NCI-H2107 treated with DMSO at 0.1 percent for 48 hours (cell line): ENCODE data around the gene GRM4.

ENCODE experiments used
- DNase-seq: peaks from one replicate; lab custom pipeline; 2025; ENCODE audit not compliant: unreplicated experiment; lab: John Stamatoyannopoulos, UW

Gene GRM4

DNA sequence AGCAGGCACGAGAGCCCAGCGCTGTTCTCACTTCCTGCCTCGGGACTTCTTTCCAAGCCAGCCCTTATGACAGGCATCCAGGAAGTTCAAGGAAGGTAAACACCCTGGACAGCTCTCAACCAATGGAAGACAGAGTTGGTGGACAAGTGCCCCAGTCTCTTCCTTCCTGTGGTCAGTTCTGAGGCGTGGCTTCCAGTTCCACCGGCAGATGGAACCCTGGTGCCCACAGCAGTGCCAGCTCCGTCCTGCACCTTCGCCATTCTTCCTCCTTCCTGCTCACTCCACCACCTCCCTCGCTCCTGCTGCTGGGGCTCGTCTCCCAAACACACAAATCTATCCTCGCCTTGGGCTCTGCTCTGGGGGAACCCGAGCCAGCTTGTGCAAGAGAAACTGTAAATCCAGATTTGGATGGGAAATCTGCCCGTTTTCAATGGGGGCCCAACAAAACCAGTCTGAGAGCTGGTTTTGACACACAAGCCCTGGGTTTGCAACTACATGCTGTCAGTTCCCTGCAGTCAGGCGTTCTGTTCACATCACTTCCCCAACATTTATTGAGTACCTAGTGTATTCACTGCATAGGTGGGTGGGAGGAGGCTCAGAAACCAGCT, 162.7 kb downstream of the GRM4 start:
- no peak for DNase-seq

DNA sequence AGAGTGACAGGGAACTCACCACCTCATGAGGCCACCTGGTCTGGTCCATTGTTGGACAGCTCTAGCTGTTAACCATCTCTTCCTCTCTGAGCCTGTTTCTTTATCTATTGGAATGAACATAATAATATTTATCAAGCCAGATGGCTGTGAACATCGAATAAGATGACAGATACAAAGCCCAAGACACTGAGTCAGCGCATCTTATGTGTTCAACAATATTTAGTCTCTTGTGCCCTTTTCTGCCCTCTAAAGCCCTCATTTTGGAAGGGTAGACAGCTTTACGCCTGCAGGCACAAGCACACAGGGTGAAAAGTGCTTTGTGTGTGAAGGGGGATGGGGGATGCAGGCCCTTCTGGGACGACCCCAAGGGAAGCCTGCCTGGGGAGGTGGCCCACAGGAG, 164.0 kb downstream of the GRM4 start:
- no peak for DNase-seq

DNA sequence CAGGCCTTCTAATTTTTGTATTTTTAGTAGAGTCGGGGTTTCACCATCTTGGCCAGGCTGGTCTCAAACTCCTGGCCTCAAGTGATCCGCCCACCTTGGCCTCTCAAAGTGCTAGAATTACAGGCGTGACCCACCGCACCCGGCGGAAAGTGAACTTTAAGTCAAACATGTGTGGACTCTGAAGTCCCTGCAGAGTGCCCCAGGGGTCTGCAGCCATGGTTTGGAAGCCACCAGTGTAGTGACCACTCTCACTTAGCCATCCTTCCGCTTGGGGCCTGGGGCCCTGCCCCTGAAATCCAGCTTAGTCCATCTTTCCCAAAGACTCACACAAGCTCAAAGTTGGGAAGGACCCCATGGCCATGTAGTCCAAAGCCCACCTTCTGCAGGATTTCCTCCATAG, 164.5 kb downstream of the GRM4 start:
- no peak for DNase-seq

DNA sequence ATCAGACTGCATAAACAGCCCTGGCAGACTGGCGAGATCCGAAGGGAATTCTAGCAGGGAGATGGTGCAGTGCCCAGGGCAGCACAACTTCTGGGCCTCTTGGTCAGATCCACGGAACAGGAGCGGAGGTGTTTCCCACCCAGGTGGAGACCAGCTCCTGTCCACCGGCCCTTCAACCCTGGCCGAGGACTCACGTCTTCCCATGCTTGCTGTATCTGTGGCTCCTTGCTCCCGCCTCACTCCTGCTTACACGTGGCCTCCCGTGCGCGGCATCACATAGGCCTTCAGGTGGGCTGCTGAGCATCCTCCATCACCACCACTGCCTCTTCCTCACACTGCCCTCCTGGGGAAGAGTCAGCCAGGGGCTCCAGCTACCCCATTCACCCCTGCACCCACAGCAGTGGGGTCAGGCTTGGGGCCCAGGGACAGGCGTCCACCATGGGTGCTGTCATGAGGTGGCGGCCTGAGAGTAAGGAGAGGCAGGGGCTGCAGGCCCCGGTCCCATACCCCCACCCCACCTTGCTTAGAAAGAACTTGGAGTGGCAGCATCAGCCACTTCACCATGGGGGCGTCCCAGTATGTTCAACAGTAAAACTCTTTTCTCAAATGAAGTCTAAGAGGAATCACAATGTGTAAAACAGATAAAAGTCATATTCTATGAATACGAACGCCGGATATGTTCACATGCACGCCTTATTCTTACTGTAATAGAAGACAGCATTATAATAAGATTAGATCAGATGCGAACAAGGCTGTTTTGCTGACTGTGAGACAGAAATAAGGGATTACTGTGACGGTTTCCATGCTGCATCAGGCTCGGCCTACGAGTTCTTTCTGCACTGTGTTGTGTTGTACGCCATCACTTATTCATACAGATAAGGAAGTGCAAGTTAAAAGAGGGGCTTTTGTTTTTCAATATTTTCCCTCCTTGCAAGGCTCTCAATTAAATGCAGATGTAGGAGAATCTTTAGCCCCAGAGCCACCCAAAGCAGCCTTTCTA, 165.4 kb downstream of the GRM4 start:
- no peak for DNase-seq

DNA sequence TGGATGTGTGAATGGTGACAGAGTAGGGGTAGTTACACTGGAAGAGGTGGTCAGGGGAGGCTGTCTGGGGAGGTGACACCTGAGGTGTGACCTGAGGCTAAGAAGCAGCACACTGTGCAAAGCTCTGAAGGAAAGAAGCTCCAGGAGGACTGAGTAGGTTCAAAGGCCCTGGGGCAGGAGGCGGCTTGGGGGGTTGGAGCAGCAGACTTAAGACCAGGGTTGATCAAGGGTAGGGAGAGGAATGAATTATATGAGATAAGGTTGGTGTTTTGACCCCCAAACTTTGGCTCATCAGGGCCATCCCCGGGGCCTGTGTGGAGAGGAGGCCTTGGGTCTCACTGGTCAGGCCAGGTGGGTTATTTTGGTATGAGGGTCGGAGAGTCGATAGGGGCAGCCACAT, 166.1 kb downstream of the GRM4 start:
- no peak for DNase-seq

DNA sequence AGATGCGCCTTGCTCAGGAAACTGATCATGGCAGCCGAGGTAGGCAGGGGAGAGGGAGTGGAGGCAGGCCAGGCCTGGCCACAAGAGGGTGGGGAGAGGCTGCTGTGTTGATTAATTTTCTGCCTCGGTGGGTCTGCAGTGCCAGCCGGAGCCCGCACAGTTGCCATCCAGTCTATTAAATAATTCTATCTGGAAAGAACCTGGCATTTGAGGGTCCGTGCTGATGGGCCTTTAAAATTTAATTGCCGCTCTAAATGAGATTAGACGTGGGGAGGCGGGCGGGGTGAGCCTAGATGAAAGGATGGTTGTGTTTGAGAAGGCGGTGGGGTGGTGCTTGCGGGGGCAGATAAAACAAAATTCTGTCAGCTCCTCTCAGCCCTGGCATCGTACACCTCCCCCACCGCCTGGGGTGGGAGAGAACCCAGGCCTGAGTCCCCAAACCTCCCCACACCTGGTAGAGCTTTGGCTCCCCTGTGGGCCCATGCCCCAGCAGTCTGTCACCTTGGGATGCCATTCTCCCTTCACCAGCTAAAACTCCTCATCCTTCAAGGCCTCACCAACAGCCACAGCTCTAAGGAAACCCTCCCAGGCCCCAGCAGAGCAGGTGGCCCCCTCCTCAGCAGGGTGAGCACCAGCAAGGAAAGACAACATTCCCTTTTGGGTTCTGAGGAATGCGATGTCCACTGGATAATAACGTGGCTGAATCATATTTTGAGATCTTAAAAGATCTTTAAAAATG, 167.3 kb downstream of the GRM4 start:
- no peak for DNase-seq

DNA sequence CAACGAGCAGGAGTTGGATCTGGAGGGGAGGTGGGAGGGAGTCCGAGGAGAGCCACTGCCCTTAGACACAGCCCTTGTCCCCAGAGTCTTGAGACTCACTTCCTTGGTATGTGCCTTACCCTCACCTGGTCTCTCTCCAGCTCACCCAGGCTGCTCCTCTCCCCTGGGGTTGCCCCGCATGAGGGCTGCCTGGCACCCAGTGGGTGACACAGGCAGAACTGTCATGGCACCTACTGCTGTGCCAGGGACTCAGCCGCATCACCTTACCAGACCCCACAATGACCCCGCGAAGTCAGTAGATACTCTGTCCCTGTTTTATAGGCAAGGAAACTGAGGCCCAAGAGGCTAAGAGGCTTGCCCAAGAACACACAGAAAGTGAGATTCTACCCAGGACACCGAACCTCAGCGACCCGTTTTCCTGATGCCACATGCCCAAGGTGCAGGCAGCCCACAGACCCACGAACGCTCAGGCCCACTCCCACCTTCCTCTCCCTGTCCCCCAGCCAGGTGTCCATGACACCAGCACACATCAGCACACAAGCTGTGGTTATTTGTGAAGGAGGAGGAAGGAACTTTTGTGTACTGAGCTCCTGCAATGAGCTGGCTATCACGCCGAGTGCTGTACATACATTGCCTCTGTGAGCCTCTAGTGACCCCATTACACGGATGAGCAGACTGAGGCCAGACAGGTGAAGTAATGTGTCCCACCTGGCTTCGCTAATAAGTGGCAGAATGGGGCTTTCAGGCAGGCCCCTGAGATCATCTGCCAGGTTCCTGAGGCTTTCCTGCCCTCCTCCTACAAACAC, 168.1 kb downstream of the GRM4 start:
- DNase-seq = no peak

DNA sequence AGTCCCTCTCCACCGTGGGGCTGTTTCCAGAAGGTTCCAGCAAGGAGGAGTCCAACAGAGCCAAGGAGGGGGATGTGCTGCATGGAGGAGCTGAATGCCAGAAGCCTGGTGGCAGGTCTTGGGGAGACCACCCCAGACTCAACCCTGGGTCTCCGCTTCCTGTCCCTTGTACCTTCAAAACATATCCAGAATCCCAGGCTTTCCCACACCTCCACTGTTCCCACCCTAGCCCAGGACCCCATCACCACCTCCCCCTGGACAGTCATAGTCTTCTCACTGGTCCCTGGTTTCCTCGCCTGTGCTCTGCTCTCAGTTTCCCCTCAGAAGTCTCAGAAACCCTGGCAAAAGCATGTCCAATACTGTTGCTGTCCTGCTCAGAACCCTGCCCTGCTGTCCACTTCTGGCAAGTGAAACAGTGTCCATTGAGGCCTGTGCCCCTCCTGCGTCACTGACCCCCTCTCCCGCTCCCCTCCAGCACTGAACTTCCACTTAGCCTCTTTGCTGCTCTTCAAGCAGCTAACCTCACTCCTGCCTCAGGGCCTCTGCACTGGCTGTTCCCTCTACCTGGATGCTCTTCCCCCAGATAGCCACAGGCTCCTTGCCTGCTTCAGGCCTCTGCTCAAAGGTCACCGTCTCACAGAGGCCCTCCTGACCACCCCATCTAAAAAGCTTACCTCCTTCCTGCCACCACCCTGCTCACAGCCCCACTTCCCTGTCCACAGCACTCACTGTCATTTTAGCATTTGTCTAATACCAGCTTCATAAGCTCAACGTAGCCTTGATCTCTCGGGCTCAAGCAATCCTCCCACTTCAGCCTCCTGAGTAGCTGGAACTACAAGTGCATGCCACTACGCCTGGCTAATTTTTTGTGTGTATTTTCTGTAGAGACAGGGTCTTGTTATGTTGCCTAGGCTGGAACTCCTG, 169.2 kb downstream of the GRM4 start:
- DNase-seq = no peak

DNA sequence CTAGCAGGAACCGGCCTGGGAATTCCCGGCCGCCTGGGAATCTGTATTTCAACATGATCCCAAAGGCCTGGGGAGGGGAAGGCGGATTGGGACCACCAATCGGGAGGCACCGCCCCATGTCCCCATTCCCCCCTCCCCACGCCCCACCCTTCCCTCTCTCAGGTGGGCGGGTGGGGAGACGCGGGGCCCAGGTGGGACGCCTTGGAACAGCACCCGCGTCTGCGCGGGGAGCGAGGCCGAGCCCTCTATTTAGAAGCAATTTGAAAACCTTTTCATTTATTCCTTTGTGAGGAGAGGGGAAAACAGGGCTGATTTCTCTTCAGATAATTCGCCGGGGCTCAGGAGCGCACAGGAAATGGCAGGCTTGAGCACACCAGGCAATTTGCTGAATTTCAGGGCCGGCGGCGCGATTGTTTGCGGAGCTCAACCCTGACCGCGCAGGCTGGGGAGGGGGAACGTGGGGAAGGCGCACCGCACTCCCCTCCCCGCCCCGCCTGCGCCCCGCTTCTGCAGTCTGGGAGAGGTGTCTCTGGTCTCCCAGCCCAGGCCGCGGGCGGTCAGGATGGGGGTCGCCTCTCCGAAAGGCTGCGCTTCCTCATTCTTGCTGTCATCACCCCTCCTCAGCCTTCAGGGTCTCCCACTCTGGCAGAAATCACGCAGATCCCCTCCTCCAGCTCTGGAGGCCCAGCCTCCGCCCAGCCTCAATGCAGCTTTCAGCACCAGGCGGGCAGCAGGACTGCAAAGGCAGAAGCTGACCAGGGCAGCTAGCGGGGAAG, 170.0 kb downstream of the GRM4 start:
- DNase-seq = no peak

DNA sequence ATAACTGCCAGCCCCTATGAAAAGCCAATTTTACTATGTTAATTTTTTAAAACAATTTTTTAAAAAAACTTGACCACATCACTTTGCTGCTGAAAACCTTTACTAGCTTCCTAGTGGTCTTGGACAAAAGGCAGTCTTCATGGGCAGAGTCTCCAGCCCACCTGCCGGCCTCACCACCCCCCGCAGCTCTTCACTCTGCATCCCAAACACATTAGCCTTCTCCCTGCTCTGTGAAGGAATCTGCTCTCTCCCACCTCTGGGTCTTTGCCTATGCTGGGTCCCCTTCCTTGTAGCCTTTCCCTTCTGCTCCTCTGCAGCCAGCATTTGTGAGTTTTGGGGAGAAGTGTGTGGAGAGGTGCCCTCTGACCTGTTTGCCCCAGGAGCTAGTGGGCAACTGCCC, 171.4 kb downstream of the GRM4 start:
- no peak for DNase-seq

DNA sequence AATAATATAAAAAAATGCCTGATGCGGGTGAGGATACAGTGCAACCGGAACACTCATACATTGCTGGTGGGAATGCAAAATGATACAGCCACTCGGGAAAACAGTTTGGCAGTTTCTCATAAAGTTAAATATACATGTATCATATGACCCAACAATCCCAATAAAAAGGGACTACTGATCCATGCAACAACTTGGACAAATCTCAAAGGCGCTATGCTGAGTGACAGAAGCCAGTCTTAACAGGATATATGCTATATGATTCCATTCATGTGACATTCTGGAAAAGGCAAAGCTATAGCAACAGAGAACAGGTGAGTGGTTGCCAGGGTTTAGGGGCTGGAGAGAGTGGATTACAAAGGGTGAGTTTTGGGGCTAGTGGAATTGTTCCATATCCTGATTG, 171.9 kb downstream of the GRM4 start:
- DNase-seq = peak; percentile 4

DNA sequence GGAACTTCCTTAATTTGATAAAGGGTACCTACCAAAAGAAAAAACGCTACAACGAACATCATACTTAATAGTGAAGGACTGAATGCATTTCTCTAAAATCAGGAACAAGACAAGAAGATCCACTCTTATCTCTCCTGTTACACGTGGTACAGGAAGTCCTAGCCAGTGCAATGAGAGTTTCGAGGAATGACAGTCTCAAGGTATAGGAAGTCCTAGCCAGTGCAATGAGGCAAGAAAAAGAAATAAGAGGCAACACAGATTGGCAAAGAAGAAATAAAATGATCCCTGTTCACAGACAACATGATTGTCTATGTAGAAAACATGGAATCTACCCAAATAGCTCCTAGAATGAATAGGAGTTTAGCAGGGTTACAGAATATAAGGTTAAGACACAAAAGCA, 174.3 kb downstream of the GRM4 start:
- no peak for DNase-seq
